HepG2 (cell line): Measurements from ENCODE around the gene RPS6KA2. TPM values are rescaled to one million over a fixed set of nuclear protein-coding genes. Genes with fewer than 3 reads are reported as not detected.

Experiments used
- ATF1 ChIP-seq: IDR thresholded peaks from 2 replicates; pipeline ENCODE4 v1.6.1; 2016; ENCODE audit warnings: mild to moderate bottlenecking, control low read depth
- CENPX ChIP-seq: sonication (generic); formaldehyde crosslinking; IDR thresholded peaks from 2 replicates; pipeline ENCODE4 v1.9.0; 2021; ENCODE audit warnings: mild to moderate bottlenecking, missing genetic modification reagents, moderate library complexity
- EEA1 ChIP-seq: sonication (generic); formaldehyde crosslinking; IDR thresholded peaks from 2 replicates; pipeline ENCODE4 v1.5.1; 2020; ENCODE audit warnings: mild to moderate bottlenecking, missing genetic modification reagents, borderline replicate concordance
- MAZ ChIP-seq, 2 experiments: sonication (generic) in 1 of 2; formaldehyde crosslinking in 1 of 2; IDR thresholded peaks; 2 replicates each; pipeline versions ENCODE4 v1.5.0 to v1.6.1; 2012 to 2020; ENCODE audit warnings: low read depth in 2 of 2, mild to moderate bottlenecking in 2 of 2, borderline replicate concordance in 1 of 2, improper control_type of control experiment in 1 of 2, low read length in 1 of 2, missing genetic modification reagents in 1 of 2, moderate library complexity in 1 of 2
- PHF20 ChIP-seq: sonication (generic); formaldehyde crosslinking; IDR thresholded peaks from 2 replicates; pipeline ENCODE4 v1.5.0; 2020; ENCODE audit warnings: mild to moderate bottlenecking, missing genetic modification reagents
- SP140L ChIP-seq: sonication (generic); formaldehyde crosslinking; IDR thresholded peaks from 2 replicates; pipeline ENCODE4 v1.4.0; 2020; ENCODE audit warnings: missing genetic modification reagents, borderline replicate concordance
- ZNF800 ChIP-seq: sonication (generic); formaldehyde crosslinking; IDR thresholded peaks from 2 replicates; pipeline ENCODE4 v1.4.0; 2020; ENCODE audit warnings: missing genetic modification reagents
- polyA plus RNA-seq, 8 experiments: library from polyadenylated mRNA; depleted of rRNA in 3 of 8; stranded (reverse) in 7 of 8; unstranded in 1 of 8; fragments of >200 nt; fragmentation: Illumina TruSeq in 4 of 8; extraction: Trizol in 4 of 8; gene quantifications; 2 replicates each; pipeline versions ENCODE4 v1.2.1 to v1.2.3, GENCODE V29; 2011 to 2016; ENCODE audit warnings: low read depth in 4 of 8, missing spikeins in 1 of 8, mixed read lengths in 1 of 8; ENCODE audit not compliant: insufficient read depth in 1 of 8
- total RNA-seq, 5 experiments: library from RNA; depleted of rRNA; stranded (reverse); fragments of >200 nt; fragmentation: Illumina TruSeq; extraction: Trizol; gene quantifications; 2 replicates each; pipeline ENCODE4 v1.2.3, GENCODE V29; 2016; ENCODE audit warnings: low read depth in 1 of 5
- TF ChIP-seq, protein P1 (sequence below): sonication (generic); formaldehyde crosslinking; IDR thresholded peaks from 2 replicates; pipeline ENCODE4 v1.8.0; 2022; ENCODE audit warnings: mild to moderate bottlenecking, missing genetic modification reagents, moderate library complexity
- TF ChIP-seq, protein P2 (sequence below): IDR thresholded peaks from 2 replicates; pipeline ENCODE4 v1.6.1; 2016; ENCODE audit warnings: low read depth, control low read depth
- TF ChIP-seq, protein P3 (sequence below): sonication (generic); formaldehyde crosslinking; IDR thresholded peaks from 2 replicates; pipeline ENCODE4 v1.4.0; 2020; ENCODE audit warnings: missing genetic modification reagents
- TF ChIP-seq, protein P4 (sequence below): sonication (generic); formaldehyde crosslinking; IDR thresholded peaks from 2 replicates; pipeline ENCODE4 v1.4.0; 2020; ENCODE audit warnings: mild to moderate bottlenecking, missing genetic modification reagents
- TF ChIP-seq, protein P5 (sequence below): sonication (generic); formaldehyde crosslinking; IDR thresholded peaks from 2 replicates; pipeline ENCODE4 v1.4.0; 2020; ENCODE audit warnings: missing genetic modification reagents, mild to moderate bottlenecking, borderline replicate concordance

The RPS6KA2 gene
- total and polyA plus RNA-seq, 2 of the 13 experiments (the other 11 are each of a cell fraction or from before 2014, with no cell fraction given), result 0.22 to 0.38 TPM

DNA sequence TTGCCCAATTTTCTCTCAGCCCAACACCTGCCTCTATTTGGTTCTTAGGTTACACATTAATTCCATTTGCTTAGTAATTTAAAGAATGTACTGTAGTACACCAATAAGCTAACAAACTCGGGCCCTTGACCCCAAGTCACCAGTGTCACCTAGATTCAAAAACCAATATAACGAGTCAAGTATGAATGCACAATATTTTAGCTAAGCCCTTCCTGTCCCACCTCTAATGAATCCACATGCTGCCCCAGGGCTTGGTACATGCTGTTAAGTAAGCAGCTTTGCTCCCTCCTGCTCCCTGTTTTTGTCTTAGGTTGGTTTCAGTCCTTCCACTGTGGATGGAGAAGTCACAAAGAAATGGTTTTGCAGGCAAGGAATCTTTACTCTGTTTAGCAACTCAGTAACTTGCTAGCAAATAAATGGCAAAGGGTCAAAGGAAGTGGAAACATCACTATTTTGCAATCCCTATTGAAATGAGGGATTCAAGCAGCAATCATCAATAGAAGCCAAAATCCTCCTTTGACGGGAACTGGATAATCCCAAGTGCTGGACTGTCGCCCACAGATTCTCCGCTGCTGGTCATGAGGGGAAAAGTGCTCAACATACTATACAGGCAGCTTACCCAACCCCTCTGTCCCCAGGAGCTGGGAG is 239.3 kb downstream of the RPS6KA2 start (continued):
- TF ChIP-seq, protein P1, sequence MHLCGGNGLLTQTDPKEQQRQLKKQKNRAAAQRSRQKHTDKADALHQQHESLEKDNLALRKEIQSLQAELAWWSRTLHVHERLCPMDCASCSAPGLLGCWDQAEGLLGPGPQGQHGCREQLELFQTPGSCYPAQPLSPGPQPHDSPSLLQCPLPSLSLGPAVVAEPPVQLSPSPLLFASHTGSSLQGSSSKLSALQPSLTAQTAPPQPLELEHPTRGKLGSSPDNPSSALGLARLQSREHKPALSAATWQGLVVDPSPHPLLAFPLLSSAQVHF, result no peak
- TF ChIP-seq CENPX, result no peak
- peak; percentile 55; the same call in 1 of the 2 replicates for TF ChIP-seq ATF1 (CRISPR knock-in tag)
- no peak for TF ChIP-seq SP140L (CRISPR knock-in tag)
- no peak for TF ChIP-seq EEA1 (CRISPR knock-in tag)
- TF ChIP-seq, protein P2, sequence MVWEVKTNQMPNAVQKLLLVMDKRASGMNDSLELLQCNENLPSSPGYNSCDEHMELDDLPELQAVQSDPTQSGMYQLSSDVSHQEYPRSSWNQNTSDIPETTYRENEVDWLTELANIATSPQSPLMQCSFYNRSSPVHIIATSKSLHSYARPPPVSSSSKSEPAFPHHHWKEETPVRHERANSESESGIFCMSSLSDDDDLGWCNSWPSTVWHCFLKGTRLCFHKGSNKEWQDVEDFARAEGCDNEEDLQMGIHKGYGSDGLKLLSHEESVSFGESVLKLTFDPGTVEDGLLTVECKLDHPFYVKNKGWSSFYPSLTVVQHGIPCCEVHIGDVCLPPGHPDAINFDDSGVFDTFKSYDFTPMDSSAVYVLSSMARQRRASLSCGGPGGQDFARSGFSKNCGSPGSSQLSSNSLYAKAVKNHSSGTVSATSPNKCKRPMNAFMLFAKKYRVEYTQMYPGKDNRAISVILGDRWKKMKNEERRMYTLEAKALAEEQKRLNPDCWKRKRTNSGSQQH (CRISPR knock-in tag), result peak; percentile 28; the same call in 1 of the 2 replicates
- peak; percentile 80; the same call in 1 of the 2 replicates for TF ChIP-seq ZNF800 (CRISPR knock-in tag)
- TF ChIP-seq PHF20 (CRISPR knock-in tag), result no peak
- TF ChIP-seq, protein P3, sequence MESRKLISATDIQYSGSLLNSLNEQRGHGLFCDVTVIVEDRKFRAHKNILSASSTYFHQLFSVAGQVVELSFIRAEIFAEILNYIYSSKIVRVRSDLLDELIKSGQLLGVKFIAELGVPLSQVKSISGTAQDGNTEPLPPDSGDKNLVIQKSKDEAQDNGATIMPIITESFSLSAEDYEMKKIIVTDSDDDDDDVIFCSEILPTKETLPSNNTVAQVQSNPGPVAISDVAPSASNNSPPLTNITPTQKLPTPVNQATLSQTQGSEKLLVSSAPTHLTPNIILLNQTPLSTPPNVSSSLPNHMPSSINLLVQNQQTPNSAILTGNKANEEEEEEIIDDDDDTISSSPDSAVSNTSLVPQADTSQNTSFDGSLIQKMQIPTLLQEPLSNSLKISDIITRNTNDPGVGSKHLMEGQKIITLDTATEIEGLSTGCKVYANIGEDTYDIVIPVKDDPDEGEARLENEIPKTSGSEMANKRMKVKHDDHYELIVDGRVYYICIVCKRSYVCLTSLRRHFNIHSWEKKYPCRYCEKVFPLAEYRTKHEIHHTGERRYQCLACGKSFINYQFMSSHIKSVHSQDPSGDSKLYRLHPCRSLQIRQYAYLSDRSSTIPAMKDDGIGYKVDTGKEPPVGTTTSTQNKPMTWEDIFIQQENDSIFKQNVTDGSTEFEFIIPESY, result no peak; the same call in 1 of the 2 replicates
- TF ChIP-seq, protein P4, sequence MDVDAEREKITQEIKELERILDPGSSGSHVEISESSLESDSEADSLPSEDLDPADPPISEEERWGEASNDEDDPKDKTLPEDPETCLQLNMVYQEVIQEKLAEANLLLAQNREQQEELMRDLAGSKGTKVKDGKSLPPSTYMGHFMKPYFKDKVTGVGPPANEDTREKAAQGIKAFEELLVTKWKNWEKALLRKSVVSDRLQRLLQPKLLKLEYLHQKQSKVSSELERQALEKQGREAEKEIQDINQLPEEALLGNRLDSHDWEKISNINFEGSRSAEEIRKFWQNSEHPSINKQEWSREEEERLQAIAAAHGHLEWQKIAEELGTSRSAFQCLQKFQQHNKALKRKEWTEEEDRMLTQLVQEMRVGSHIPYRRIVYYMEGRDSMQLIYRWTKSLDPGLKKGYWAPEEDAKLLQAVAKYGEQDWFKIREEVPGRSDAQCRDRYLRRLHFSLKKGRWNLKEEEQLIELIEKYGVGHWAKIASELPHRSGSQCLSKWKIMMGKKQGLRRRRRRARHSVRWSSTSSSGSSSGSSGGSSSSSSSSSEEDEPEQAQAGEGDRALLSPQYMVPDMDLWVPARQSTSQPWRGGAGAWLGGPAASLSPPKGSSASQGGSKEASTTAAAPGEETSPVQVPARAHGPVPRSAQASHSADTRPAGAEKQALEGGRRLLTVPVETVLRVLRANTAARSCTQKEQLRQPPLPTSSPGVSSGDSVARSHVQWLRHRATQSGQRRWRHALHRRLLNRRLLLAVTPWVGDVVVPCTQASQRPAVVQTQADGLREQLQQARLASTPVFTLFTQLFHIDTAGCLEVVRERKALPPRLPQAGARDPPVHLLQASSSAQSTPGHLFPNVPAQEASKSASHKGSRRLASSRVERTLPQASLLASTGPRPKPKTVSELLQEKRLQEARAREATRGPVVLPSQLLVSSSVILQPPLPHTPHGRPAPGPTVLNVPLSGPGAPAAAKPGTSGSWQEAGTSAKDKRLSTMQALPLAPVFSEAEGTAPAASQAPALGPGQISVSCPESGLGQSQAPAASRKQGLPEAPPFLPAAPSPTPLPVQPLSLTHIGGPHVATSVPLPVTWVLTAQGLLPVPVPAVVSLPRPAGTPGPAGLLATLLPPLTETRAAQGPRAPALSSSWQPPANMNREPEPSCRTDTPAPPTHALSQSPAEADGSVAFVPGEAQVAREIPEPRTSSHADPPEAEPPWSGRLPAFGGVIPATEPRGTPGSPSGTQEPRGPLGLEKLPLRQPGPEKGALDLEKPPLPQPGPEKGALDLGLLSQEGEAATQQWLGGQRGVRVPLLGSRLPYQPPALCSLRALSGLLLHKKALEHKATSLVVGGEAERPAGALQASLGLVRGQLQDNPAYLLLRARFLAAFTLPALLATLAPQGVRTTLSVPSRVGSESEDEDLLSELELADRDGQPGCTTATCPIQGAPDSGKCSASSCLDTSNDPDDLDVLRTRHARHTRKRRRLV (CRISPR knock-in tag), result peak; percentile 75
- TF ChIP-seq, protein P5, sequence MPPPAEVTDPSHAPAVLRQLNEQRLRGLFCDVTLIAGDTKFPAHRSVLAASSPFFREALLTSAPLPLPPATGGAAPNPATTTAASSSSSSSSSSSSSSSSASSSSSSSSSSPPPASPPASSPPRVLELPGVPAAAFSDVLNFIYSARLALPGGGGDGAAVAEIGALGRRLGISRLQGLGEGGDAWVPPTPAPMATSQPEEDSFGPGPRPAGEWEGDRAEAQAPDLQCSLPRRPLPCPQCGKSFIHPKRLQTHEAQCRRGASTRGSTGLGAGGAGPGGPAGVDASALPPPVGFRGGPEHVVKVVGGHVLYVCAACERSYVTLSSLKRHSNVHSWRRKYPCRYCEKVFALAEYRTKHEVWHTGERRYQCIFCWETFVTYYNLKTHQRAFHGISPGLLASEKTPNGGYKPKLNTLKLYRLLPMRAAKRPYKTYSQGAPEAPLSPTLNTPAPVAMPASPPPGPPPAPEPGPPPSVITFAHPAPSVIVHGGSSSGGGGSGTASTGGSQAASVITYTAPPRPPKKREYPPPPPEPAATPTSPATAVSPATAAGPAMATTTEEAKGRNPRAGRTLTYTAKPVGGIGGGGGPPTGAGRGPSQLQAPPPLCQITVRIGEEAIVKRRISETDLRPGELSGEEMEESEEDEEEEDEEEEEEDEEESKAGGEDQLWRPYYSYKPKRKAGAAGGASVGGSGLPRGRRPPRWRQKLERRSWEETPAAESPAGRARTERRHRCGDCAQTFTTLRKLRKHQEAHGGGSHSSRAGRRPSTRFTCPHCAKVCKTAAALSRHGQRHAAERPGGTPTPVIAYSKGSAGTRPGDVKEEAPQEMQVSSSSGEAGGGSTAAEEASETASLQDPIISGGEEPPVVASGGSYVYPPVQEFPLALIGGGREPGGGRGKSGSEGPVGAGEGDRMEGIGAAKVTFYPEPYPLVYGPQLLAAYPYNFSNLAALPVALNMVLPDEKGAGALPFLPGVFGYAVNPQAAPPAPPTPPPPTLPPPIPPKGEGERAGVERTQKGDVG (CRISPR knock-in tag), result no peak
- TF ChIP-seq MAZ (IDR thresholded peaks at IDR 0.05; ENCODE audit: borderline replicate concordance, low read depth, low read length), result no peak
- no peak; the same call in 1 of the 2 replicates for TF ChIP-seq MAZ (CRISPR knock-in tag; IDR thresholded peaks at IDR 0.05; ENCODE audit: low read depth)
